Measurements from ENCODE around the gene CSMD2.

CSMD2 gene

DNA sequence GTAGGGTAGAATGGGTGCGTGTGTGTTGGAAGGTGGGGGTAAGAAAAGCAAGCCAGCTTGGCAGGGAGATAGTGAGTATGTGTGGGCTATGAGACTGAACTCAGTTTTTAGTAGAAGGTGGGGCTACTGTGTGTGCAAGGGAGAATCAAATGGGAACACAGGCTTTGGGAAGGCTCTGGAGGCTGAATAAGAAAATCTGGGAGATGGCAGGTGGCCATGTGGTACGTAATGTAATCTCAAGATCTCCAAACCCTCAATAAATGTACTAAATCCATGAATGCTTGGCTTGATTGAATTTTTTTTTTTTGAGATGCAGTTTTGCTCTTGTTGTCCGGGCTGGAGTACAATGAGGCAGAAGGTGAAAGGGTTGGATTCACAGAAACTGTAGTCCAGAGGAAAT, 696.1 kb downstream of the CSMD2 start:
- no peak for DNase-seq

DNA sequence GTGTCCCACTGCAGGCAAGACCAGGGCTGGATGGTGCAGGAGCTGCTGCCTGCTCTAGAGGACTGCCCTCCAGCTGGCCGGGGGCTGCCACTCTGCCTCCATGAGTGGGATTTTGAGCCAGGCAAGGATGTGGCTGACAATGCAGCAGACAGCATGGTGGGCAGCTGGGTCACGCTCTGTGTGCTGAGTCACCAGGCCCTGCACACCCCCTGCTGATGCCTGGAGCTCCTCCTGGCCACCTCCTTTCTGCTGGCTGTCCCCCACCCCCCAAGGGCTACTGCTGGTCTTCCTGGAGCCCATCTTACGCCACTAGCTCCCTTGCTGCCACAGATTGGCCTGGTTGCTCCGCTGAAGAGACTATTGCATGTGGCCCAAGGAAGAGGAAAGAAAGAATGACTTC, 696.5 kb downstream of the CSMD2 start:
- peak in 1 of 3 donors; percentile 20 for DNase-seq

DNA sequence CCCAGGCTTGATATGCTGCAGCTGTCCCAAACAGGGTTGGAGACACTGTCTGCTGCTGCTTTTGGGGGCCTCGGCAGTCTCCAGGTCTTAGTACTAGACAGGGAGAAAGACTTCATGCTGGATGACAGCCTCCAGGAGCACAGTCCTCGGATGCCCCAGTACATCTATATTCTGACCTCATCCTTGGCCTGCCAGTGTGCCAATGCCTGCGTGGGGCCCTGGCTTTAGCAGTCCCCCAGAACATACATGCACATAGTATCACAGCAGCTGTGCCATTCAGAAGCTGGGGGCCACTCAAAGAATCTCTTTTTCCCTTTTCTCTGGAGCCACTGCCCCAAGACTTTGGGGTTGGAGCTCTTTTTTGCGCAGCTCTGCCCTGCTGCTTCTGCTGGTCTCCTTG, 697.0 kb downstream of the CSMD2 start:
- no peak for DNase-seq

DNA sequence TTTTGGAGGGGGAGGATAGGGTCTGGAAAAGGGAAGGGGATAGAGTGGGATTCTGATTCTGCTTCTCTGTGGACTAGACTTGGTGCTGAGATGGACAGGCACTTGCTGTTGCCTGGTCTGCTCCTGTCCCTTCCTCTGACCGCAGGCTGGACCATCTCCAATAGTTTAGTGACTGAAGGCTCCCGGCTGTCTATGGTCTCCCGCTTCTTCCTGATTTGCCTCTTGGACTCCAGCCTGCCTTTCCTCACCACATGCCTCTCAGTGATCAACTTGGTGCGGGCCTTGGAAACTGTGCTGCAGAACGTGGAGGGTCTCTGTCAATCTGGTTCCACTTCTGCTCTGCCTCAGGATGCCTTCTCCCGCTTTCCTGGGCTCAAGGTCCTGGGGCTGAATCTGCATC, 698.9 kb downstream of the CSMD2 start:
- no peak for DNase-seq

DNA sequence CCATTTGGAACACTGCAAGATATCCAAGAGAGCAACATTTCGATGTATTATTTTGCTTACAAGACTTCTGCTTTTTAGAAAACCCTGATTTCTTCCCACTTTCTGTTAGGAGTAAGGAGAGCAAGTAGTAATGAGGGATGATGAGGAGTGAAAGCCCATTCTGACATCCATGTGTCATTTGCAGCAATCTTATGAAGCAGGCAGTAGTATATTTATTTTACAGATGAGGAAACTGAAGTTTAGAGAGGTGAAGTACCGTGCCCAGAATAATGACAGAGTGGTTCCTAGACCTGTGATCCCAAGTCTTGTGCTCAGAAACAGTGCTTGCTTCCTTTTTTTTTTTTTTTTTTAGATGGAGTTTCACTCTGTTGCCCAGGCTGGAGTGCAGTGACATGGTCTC, 699.7 kb downstream of the CSMD2 start:
- peak in 2 of 3 donors; percentile 39 to 50 for DNase-seq

DNA sequence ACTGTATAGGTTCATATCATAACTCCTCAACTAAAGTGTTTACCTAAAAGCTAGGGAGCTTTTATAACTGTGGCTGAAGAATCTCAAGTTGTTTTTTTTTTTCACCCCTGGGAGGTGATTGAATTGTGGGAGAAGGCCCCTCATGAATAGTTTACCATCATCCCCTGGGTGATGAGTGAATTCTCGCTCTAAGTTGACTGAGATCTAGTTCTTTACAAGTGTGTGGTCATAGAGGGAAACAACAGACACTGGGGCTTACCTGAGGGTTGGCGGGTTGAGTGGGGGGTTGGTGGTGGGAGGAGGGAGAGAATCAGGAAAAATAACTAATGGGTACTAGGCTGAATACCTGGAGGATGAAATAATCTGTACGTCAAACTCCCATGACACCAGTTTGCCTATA, 700.5 kb downstream of the CSMD2 start:
- no peak for DNase-seq
